ENCODE data around the gene CBFA2T3.

DNA sequence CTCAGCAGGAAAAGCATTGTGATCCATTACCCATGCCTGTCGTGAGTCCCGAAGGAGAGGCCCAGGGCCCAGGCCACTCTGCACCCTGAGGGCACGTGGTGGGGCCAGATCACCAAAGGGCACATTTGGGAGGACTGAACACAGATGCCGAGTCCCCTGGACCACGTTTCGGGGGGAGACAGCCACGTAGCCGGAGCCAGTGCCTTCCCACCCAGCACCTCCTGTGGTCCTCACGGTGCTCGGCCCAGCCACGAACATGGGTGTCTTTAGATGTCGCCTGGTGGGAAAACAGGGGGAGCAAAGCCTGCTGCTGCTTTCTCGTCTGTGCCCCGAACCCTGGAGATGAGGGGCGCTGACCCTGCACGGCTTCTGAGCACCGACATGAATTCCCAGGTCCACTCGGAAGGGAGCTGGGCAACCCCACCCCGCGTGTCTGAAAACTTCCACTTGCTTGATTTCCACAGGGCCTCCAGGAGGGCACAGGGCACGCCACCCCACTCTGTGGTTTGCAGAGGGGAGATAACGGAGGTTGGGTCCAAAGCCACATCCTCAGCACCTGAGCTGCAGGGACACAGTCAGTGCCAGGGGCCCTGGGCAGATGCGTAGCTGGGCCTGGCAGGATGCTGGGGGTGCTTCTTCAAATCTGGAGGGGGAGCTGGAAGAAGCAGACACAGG is 14.4 kb downstream of the CBFA2T3 start:
- TF ChIP-seq, protein P1, sequence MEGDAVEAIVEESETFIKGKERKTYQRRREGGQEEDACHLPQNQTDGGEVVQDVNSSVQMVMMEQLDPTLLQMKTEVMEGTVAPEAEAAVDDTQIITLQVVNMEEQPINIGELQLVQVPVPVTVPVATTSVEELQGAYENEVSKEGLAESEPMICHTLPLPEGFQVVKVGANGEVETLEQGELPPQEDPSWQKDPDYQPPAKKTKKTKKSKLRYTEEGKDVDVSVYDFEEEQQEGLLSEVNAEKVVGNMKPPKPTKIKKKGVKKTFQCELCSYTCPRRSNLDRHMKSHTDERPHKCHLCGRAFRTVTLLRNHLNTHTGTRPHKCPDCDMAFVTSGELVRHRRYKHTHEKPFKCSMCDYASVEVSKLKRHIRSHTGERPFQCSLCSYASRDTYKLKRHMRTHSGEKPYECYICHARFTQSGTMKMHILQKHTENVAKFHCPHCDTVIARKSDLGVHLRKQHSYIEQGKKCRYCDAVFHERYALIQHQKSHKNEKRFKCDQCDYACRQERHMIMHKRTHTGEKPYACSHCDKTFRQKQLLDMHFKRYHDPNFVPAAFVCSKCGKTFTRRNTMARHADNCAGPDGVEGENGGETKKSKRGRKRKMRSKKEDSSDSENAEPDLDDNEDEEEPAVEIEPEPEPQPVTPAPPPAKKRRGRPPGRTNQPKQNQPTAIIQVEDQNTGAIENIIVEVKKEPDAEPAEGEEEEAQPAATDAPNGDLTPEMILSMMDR (IDR thresholded peaks at IDR 0.05), result no peak
- TF ChIP-seq POLR2A (IDR thresholded peaks at IDR 0.05), result no peak

Data from tibial nerve (tissue), 3 donors.